Skeletal muscle cell (primary cell): Measurements from ENCODE around the gene PARD3.
"Not testable (repeated sequence)": the region's sequence is repeated elsewhere in the genome, so short reads cannot be mapped to it uniquely, and the experiment has no call there.

Experiments used
- DNase-seq: peaks from one replicate; pipeline ENCODE4 v3.0.0-alpha.2; 2010; ENCODE audit warnings: low read depth
- H3K4me3 ChIP-seq: 2 replicates; pipeline ENCODE4 v1.5.1; 2011; ENCODE audit warnings: low read depth, mild to moderate bottlenecking, control low read depth, low read length, moderate library complexity

Gene PARD3

DNA sequence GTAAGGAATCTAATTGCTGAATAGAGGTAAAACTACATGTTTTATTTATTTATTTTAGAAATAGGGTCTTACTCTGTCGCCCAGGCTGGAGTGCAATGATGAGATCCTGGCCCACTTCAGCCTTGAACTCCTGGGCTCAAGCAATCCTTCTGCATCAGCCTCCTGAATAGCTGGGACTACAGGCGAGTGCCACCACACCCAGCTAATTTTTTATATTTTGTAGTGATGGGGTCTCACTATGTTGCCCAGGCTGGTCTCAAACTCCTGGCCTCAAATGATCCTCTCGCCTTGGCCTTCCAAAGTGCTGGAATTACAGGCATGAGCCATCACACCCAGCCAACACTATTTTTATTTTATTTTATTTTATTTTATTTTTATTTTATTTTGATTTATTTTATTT is 170.3 kb downstream of the PARD3 start:
- not testable (repeated sequence) for H3K4me3 ChIP-seq, DNase-seq

- no peak overlapping the region for H3K4me3 ChIP-seq
- no peak for DNase-seq
These were observed 170.9 kb downstream of the PARD3 start for GRCh38 chr10:34644224-34644623.

DNA sequence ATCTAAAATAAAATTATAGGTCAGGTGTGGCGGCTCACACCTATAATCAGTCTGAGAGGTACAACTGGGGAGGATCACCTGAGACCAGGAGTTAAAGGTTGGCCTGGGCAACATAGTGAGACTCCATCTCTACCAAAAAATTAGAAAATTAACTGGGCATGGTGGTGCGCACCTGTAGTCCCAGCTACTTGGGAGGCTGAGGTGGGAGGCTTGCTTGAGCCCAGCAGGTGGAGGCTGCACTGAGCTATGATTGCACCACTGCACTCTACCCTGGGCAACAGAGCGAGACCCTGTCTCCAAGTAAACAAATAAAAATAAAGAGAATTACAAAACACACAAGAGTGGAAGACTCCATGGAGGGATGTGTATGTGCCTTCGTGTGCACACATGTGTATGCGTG is 171.5 kb downstream of the PARD3 start:
- DNase-seq = no peak
- no peak overlapping the region for H3K4me3 ChIP-seq

DNA sequence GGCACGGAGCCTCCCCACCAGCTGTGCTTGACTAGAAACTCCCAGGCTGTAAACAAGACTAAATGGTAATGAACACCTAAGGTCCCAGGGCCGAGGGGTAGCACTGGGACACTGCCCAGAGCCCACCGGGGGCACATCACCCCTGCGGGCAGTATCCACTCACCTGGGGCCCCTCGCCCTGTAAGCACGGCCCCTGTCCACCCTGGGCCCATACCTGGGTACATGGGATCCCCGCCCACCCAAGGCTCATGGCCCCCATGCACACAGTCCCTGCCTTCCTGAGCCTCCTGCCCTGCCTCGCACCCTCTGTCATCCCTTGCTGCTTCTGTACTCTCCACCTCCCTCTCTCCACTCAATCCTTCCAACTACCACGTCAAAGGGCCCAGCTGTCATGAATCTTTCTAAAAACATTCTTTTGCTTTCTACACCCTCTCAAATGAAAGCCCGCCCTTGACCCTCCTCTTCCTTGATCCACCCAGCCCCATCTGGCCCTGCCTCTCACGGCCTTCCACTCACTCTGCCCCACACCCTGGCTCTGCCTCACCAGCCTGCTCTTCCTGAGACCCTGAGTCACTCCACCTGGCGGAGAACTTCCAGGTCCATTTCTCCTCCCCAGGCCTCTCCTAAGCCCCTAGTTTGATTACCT is 173.1 kb downstream of the PARD3 start:
- H3K4me3 ChIP-seq = no peak overlapping the region
- no peak for DNase-seq

GRCh38 chr10:34641147-34641912 is 173.8 kb downstream of the PARD3 start:
- no peak for DNase-seq
- H3K4me3 ChIP-seq = no peak overlapping the region

DNA sequence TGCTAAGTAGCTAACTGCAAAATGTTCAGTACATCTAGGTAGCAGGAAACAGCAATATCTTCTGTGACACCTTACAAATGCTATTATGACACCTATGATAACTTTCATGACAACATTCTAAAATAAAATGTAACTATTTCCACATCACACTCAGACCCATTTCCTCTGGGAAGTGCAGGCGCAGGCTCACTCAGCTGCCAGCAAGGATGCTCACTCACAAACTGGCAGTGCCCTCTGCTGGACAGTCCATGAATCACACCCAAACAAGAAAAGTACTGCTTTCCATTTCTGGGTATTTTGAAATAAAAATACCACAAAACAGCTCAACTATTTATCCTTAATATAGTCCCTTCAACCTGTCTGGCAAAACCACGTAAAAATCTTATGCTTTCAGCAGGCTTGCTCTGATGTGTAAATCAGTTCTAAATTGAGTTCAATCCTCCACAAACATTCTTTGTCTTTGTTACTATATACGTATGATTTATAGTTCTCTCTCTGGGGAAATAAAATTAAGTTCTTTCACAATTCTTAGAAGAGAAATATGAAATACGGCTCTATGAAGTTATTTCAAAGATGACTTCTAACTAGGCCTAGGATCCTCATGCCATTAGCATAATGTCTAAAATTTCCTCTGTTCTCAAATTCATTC is 176.6 kb downstream of the PARD3 start:
- H3K4me3 ChIP-seq = no peak overlapping the region
- DNase-seq = peak; percentile 64

GRCh38 chr10:34637418-34637911 is 177.6 kb downstream of the PARD3 start:
- DNase-seq = no peak
- no peak overlapping the region for H3K4me3 ChIP-seq

GRCh38 chr10:34635111-34635510 is 180.0 kb downstream of the PARD3 start:
- DNase-seq = no peak
- H3K4me3 ChIP-seq = no peak overlapping the region

DNA sequence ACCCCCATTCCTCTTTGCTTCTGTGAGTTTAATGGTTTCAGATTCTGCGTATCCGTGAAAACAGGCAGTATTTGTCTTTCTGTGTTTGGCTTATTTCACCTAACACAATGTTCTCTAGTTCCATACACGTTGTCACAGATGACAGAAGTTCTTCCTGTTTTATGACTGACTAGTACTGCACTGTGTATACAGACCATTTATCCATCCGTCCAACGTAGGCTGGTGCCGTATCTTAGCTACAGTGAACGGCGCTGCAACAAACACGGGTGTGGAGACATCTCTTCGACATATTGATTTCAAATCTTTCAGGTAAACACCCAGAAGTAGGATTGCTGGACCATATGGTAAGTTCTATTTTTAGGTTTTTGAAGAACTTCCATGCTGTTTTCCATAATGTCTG is 181.7 kb downstream of the PARD3 start:
- DNase-seq = no peak
- H3K4me3 ChIP-seq = no peak overlapping the region

- no peak overlapping the region for H3K4me3 ChIP-seq
- no peak for DNase-seq
These were observed 186.0 kb downstream of the PARD3 start for GRCh38 chr10:34629084-34629483.

- DNase-seq = no peak
- H3K4me3 ChIP-seq = no peak overlapping the region
These were observed 186.8 kb downstream of the PARD3 start for GRCh38 chr10:34628174-34628796.

GRCh38 chr10:34627741-34628140 is 187.4 kb downstream of the PARD3 start:
- H3K4me3 ChIP-seq = no peak overlapping the region
- no peak for DNase-seq

- no peak for DNase-seq
- H3K4me3 ChIP-seq = no peak overlapping the region
These were observed 187.8 kb downstream of the PARD3 start for GRCh38 chr10:34627331-34627730.

DNA sequence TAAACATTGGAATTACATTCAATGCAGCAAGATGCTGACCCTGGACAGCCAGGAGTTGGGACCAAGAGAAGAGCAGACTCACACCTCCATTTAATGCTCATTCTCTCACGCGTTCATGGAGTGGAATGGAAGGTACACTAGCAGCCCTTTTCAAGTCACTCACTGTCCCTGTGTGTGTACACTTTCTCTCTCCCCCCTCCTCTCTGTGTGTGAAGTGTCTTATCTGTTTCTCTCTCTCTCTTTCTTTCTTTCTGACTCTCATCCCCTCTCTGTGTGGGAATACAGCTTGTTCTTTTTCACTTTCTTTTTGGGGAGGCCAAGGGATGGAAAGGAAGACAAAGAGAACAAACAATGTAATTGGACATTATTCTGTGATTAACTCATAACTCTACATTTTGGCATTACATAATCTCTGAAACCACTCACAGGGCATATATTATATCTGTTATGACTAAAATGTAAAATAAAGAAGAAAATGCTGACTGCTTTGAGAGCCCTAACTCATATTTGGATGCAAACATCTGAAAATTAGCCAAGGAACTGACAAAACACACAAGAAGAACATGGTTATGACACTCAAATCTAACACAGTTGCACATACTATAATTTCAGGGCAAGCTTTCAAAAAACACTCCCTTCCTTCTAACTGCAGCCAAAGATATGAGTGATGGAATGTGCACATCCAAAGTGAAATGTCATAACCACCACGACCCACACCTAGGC is 188.8 kb downstream of the PARD3 start:
- H3K4me3 ChIP-seq = no peak overlapping the region

GRCh38 chr10:34624323-34625153 is 190.6 kb downstream of the PARD3 start:
- no peak for DNase-seq
- H3K4me3 ChIP-seq = no peak overlapping the region

More for the DNA sequence above, 188.8 kb downstream of the PARD3 start:
- DNase-seq = no peak

- no peak for DNase-seq
- no peak overlapping the region for H3K4me3 ChIP-seq
These were observed 192.2 kb downstream of the PARD3 start for GRCh38 chr10:34622945-34623344.

GRCh38 chr10:34618611-34619010 is 196.5 kb downstream of the PARD3 start:
- H3K4me3 ChIP-seq = no peak overlapping the region
- DNase-seq = no peak

DNA sequence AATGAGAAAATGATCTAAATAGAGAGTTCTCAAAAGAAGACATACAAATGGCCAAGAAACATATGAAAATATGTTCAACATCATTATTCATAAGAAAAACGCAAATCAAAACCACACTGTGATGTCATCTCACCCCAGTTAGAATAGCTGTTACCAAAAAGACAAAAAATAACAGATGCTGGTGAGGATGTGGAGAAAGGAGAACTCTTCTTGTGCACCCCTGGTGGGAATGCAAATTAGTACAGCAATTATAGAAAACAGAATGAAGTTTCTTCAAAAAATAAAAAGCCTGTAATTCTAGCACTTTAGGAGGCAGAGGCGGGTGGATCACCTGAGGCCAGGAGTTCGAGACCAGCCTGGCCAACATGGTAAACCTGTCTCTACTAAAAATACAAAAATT is 199.3 kb downstream of the PARD3 start:
- DNase-seq = no peak
- H3K4me3 ChIP-seq = no peak overlapping the region

- no peak for DNase-seq
These were observed 201.6 kb downstream of the PARD3 start for GRCh38 chr10:34613491-34613890.

More at GRCh38 chr10:34613491-34613890, 201.6 kb downstream of the PARD3 start:
- no peak overlapping the region for H3K4me3 ChIP-seq
